Measurements from ENCODE around the gene ASAP3.

DNA sequence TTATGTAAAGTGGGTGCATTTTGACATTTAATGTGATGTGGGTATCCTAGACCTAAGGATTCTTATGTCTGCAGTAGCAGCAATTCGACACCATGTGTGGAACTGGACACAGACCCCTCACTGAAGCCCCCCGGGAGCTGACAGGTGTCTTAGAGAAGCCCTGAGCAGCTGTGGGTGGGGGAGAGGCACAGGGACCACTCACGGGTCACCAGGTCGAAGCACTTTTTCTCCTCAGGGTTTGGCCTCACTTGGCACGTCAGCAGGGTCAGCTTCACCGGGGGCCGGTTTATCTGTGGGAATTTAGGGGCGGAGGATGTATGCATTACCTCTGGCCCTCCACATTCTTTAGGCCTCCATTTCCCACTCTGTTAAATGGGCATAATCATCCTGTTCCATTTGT lies 45.4 kb downstream of the ASAP3 start:
- TF ChIP-seq EZH2phosphoT487 (IDR thresholded peaks at IDR 0.05; ENCODE audit: low read depth): no peak
- TF ChIP-seq, protein P1, sequence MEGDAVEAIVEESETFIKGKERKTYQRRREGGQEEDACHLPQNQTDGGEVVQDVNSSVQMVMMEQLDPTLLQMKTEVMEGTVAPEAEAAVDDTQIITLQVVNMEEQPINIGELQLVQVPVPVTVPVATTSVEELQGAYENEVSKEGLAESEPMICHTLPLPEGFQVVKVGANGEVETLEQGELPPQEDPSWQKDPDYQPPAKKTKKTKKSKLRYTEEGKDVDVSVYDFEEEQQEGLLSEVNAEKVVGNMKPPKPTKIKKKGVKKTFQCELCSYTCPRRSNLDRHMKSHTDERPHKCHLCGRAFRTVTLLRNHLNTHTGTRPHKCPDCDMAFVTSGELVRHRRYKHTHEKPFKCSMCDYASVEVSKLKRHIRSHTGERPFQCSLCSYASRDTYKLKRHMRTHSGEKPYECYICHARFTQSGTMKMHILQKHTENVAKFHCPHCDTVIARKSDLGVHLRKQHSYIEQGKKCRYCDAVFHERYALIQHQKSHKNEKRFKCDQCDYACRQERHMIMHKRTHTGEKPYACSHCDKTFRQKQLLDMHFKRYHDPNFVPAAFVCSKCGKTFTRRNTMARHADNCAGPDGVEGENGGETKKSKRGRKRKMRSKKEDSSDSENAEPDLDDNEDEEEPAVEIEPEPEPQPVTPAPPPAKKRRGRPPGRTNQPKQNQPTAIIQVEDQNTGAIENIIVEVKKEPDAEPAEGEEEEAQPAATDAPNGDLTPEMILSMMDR (IDR thresholded peaks at IDR 0.05; ENCODE audit: low read depth, low read length): no peak
